GM23338 (cell line): ENCODE measurements around the gene ARID4B. TPM values are rescaled to one million over a fixed set of nuclear protein-coding genes. Genes with fewer than 3 reads are reported as not detected.

Source experiments
- ATAC-seq: fragments of 200-7000 bp; cut with Tn5 transposase; 3 replicates; pipeline ENCODE4 v1.9.1; 2020
- DNase-seq: peaks from one replicate; pipeline ENCODE4 v3.0.0-alpha.2; 2015; ENCODE audit warnings: low spot score
- H2AFZ ChIP-seq: fragments of 200-600 bp; sonication (generic); 2 replicates; pipeline ENCODE4 v1.8.0; 2016; ENCODE audit warnings: antibody characterized with exemption, mild to moderate bottlenecking, moderate library complexity
- H3F3A ChIP-seq: fragments of 200-600 bp; sonication (generic); replicated peaks from 2 replicates; pipeline ENCODE4 v1.8.0; 2017; ENCODE audit warnings: antibody characterized with exemption, mixed run types, low read depth
- H3K27ac ChIP-seq: fragments of 200-600 bp; sonication (generic); 2 replicates; pipeline ENCODE4 v1.6.1; 2016; ENCODE audit warnings: low read depth
- H3K27me3 ChIP-seq: fragments of 200-600 bp; sonication (generic); 2 replicates; pipeline ENCODE4 v1.8.0; 2016; ENCODE audit warnings: mild to moderate bottlenecking, mixed run types, moderate library complexity; ENCODE audit not compliant: insufficient read depth
- H3K36me3 ChIP-seq: fragments of 200-600 bp; sonication (generic); 2 replicates; pipeline ENCODE4 v1.8.0; 2016; ENCODE audit warnings: mild to moderate bottlenecking; ENCODE audit not compliant: insufficient read depth
- H3K4me1 ChIP-seq: fragments of 200-600 bp; sonication (generic); 2 replicates; pipeline ENCODE4 v1.8.0; 2016; ENCODE audit warnings: mild to moderate bottlenecking, moderate library complexity; ENCODE audit not compliant: insufficient read depth
- H3K4me2 ChIP-seq: fragments of 200-600 bp; sonication (generic); 2 replicates; pipeline ENCODE4 v1.7.1; 2017; ENCODE audit warnings: mixed run types
- H3K4me3 ChIP-seq: fragments of 200-600 bp; sonication (generic); 2 replicates; pipeline ENCODE4 v1.6.1; 2016; ENCODE audit warnings: mixed run types
- H3K79me2 ChIP-seq: fragments of 200-600 bp; sonication (generic); replicated peaks from 2 replicates; pipeline ENCODE4 v1.8.0; 2017; ENCODE audit warnings: mild to moderate bottlenecking; ENCODE audit not compliant: insufficient read depth
- H3K9me2 ChIP-seq: fragments of 200-600 bp; sonication (generic); 2 replicates; pipeline ENCODE4 v1.8.0; 2017; ENCODE audit not compliant: insufficient read depth
- H4K20me1 ChIP-seq: fragments of 200-600 bp; sonication (generic); replicated peaks from 2 replicates; pipeline ENCODE4 v1.8.0; 2017; ENCODE audit warnings: mild to moderate bottlenecking; ENCODE audit not compliant: insufficient read depth
- H3K27ac Mint-ChIP-seq: 2 replicates; pipeline ENCODE4 v1.8.0; 2020; ENCODE audit warnings: inconsistent platforms, mild to moderate bottlenecking, moderate library complexity, mixed read lengths
- H3K27me3 Mint-ChIP-seq: 3 replicates; pipeline ENCODE4 v1.8.0; 2022; ENCODE audit warnings: low read depth, mild to moderate bottlenecking, moderate library complexity, mixed read lengths, inconsistent platforms; ENCODE audit not compliant: insufficient read depth, poor library complexity
- H3K36me3 Mint-ChIP-seq: 3 replicates; pipeline ENCODE4 v1.8.0; 2021; ENCODE audit warnings: low read depth, mild to moderate bottlenecking, inconsistent platforms, moderate library complexity, mixed read lengths
- H3K4me1 Mint-ChIP-seq: 3 replicates; pipeline ENCODE4 v1.8.0; 2020; ENCODE audit warnings: mild to moderate bottlenecking, inconsistent platforms, mixed read lengths
- H3K4me3 Mint-ChIP-seq: 3 replicates; pipeline ENCODE4 v1.8.0; 2021; ENCODE audit warnings: moderate library complexity, mild to moderate bottlenecking, inconsistent platforms, mixed read lengths
- H3K9me3 Mint-ChIP-seq: 3 replicates; pipeline ENCODE4 v1.8.0; 2020; ENCODE audit warnings: moderate library complexity, mild to moderate bottlenecking, inconsistent platforms, mixed read lengths
- CREB1 ChIP-seq: fragments of 250-450 bp; sonication (Bioruptor Pico); IDR thresholded peaks from 2 replicates; pipeline ENCODE4 v1.5.0; 2020; ENCODE audit warnings: low read depth, mild to moderate bottlenecking, moderate library complexity
- EZH2 ChIP-seq: fragments of 200-600 bp; sonication (generic); IDR thresholded peaks from one replicate; pipeline ENCODE4 v1.8.0; 2017; ENCODE audit warnings: antibody characterized with exemption, mild to moderate bottlenecking, low read depth; ENCODE audit not compliant: unreplicated experiment
- EZH2phosphoT487 ChIP-seq: fragments of 200-600 bp; sonication (generic); IDR thresholded peaks from one replicate; pipeline ENCODE4 v1.8.1; 2018; ENCODE audit warnings: antibody characterized with exemption; ENCODE audit not compliant: unreplicated experiment
- JUNB ChIP-seq: IDR thresholded peaks from one replicate; pipeline ENCODE4 v1.6.1; 2016; ENCODE audit warnings: antibody characterized with exemption; ENCODE audit not compliant: unreplicated experiment
- NANOG ChIP-seq: IDR thresholded peaks from 2 replicates; pipeline ENCODE4 v1.6.1; 2016; ENCODE audit warnings: antibody characterized with exemption, borderline replicate concordance
- POLR2AphosphoS5 ChIP-seq: IDR thresholded peaks from 2 replicates; pipeline ENCODE4 v1.6.1; 2016; ENCODE audit warnings: antibody characterized with exemption, low read depth
- STAT1 ChIP-seq: IDR thresholded peaks from one replicate; pipeline ENCODE4 v1.6.1; 2016; ENCODE audit warnings: antibody characterized with exemption; ENCODE audit not compliant: unreplicated experiment
- ZNF114 ChIP-seq: fragments of 250-450 bp; sonication (Bioruptor Pico); IDR thresholded peaks from 2 replicates; pipeline ENCODE4 v1.5.0; 2020; ENCODE audit warnings: mild to moderate bottlenecking, moderate library complexity
- ZNF462 ChIP-seq: fragments of 250-450 bp; sonication (Bioruptor Pico); IDR thresholded peaks from 2 replicates; pipeline ENCODE4 v1.5.0; 2020; ENCODE audit warnings: mild to moderate bottlenecking, moderate library complexity
- polyA plus RNA-seq: library from polyadenylated mRNA; unstranded; fragments of >200 nt; fragmentation: Nextera tagmentation; extraction: Ambion mirVana; gene quantifications from 2 replicates; pipeline ENCODE4 v1.2.1, GENCODE V29; 2016
- total RNA-seq: library from RNA; depleted of rRNA; stranded (reverse); fragments of >200 nt; shearing (Covaris generic); gene quantifications from 2 replicates; pipeline ENCODE4 v1.2.3, GENCODE V29; 2014
- TF ChIP-seq, protein P1 (sequence below): IDR thresholded peaks from one replicate; pipeline ENCODE4 v1.6.1; 2018; ENCODE audit warnings: antibody characterized with exemption; ENCODE audit not compliant: unreplicated experiment
- TF ChIP-seq, protein P2 (sequence below): IDR thresholded peaks from 2 replicates; pipeline ENCODE4 v1.6.1; 2016; ENCODE audit warnings: antibody characterized with exemption

The ARID4B gene
- total and polyA plus RNA-seq, 2 experiments from 2014 or later, result 25.1 to 59.8 TPM

GRCh38 chr1:235250430-235250829, 77.5 kb downstream of the ARID4B start (continued):
- TF ChIP-seq STAT1 (no peak), POLR2AphosphoS5 (no peak), ZNF114 (no peak), NANOG (no peak), JUNB (no peak)
- TF ChIP-seq, protein P1, sequence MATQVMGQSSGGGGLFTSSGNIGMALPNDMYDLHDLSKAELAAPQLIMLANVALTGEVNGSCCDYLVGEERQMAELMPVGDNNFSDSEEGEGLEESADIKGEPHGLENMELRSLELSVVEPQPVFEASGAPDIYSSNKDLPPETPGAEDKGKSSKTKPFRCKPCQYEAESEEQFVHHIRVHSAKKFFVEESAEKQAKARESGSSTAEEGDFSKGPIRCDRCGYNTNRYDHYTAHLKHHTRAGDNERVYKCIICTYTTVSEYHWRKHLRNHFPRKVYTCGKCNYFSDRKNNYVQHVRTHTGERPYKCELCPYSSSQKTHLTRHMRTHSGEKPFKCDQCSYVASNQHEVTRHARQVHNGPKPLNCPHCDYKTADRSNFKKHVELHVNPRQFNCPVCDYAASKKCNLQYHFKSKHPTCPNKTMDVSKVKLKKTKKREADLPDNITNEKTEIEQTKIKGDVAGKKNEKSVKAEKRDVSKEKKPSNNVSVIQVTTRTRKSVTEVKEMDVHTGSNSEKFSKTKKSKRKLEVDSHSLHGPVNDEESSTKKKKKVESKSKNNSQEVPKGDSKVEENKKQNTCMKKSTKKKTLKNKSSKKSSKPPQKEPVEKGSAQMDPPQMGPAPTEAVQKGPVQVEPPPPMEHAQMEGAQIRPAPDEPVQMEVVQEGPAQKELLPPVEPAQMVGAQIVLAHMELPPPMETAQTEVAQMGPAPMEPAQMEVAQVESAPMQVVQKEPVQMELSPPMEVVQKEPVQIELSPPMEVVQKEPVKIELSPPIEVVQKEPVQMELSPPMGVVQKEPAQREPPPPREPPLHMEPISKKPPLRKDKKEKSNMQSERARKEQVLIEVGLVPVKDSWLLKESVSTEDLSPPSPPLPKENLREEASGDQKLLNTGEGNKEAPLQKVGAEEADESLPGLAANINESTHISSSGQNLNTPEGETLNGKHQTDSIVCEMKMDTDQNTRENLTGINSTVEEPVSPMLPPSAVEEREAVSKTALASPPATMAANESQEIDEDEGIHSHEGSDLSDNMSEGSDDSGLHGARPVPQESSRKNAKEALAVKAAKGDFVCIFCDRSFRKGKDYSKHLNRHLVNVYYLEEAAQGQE, result no peak

GRCh38 chr1:235246022-235246948, 81.7 kb downstream of the ARID4B start:
- no peak overlapping the region for H3K27ac Mint-ChIP-seq
- ATAC-seq (no peak), DNase-seq (no peak)
- H3F3A ChIP-seq, result no peaks in the 10 kb centered on the region; the same call in 1 of the 2 replicates
- H3K27me3 ChIP-seq, result no peaks in the 10 kb centered on the region
- peaks cover 12% of the 10 kb centered on the region for H3K79me2 ChIP-seq
- no peaks in the 10 kb centered on the region for H3K9me2 ChIP-seq
- H3K4me1 Mint-ChIP-seq, result no peaks in the 10 kb centered on the region
- no peak overlapping the region for H2AFZ ChIP-seq
- no peaks in the 10 kb centered on the region for H3K27me3 Mint-ChIP-seq
- H3K36me3 ChIP-seq, result no peaks in the 10 kb centered on the region
- H4K20me1 ChIP-seq, result no peaks in the 10 kb centered on the region
- no peaks in the 10 kb centered on the region for H3K9me3 Mint-ChIP-seq
- H3K4me1 ChIP-seq, result no peaks in the 10 kb centered on the region
- no peak overlapping the region for H3K4me2 ChIP-seq
- H3K27ac ChIP-seq, result no peak overlapping the region; the same call in 1 of the 2 replicates
- H3K4me3 ChIP-seq, result no peak overlapping the region
- H3K36me3 Mint-ChIP-seq, result peaks cover 17% of the 10 kb centered on the region
- no peak overlapping the region for H3K4me3 Mint-ChIP-seq
- no peak for TF ChIP-seq CREB1 (CRISPR knock-in tag)
- no peak for TF ChIP-seq NANOG
- TF ChIP-seq JUNB, result no peak
- TF ChIP-seq EZH2, result no peak
- no peak for TF ChIP-seq STAT1
- TF ChIP-seq EZH2phosphoT487, result no peak
- TF ChIP-seq, protein P2, sequence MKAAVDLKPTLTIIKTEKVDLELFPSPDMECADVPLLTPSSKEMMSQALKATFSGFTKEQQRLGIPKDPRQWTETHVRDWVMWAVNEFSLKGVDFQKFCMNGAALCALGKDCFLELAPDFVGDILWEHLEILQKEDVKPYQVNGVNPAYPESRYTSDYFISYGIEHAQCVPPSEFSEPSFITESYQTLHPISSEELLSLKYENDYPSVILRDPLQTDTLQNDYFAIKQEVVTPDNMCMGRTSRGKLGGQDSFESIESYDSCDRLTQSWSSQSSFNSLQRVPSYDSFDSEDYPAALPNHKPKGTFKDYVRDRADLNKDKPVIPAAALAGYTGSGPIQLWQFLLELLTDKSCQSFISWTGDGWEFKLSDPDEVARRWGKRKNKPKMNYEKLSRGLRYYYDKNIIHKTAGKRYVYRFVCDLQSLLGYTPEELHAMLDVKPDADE, result no peak
- no peak for TF ChIP-seq ZNF462 (CRISPR knock-in tag)
